Prostate gland (tissue), 2 donors: ENCODE results near the gene BAIAP2L1. TPM values are rescaled to one million over a fixed set of nuclear protein-coding genes. Genes with fewer than 3 reads are reported as not detected.
A peak's percentile ranks its signal among the peaks of the same experiment; 100 is the strongest.

ENCODE experiments used
- DNase-seq: peaks from one replicate; pipeline ENCODE4 v3.0.0-alpha.2; 2019; ENCODE audit warnings: low spot score
- H3K27ac ChIP-seq, 2 donors: fragments of 200-600 bp; sonication (generic); 2 replicates each; pipeline ENCODE4 v1.5.1; 2017 to 2019
- H3K27me3 ChIP-seq: fragments of 200-600 bp; sonication (generic); replicated peaks from 2 replicates; pipeline ENCODE4 v1.5.1; 2019; ENCODE audit not compliant: insufficient read depth
- H3K36me3 ChIP-seq, 2 donors: fragments of 200-600 bp; sonication (generic); 1 replicate in 1 of 2; 2 replicates in 1 of 2; pipeline versions ENCODE4 v1.5.1 to v1.8.1; 2017 to 2019
- H3K4me1 ChIP-seq: fragments of 200-600 bp; sonication (generic); replicated peaks from 2 replicates; pipeline ENCODE4 v1.5.1; 2019
- H3K4me3 ChIP-seq, 2 donors: fragments of 200-600 bp; sonication (generic); 2 replicates each; pipeline ENCODE4 v1.5.1; 2017 to 2019
- H3K9me3 ChIP-seq: fragments of 200-600 bp; sonication (generic); 2 replicates; pipeline ENCODE4 v1.5.1; 2017
- CTCF ChIP-seq, 4 experiments: fragments of 200-600 bp in 2 of 4; fragments of 450-650 bp in 2 of 4; sonication (generic) in 2 of 4; IDR thresholded peaks; 1 replicate in 3 of 4; 2 replicates in 1 of 4; pipeline ENCODE4 v1.5.1; 2016 to 2019; ENCODE audit warnings: antibody characterized with exemption in 4 of 4, mild to moderate bottlenecking in 2 of 4, moderate library complexity in 2 of 4
- POLR2A ChIP-seq: fragments of 450-650 bp; IDR thresholded peaks from one replicate; pipeline ENCODE4 v1.6.1; 2016; ENCODE audit warnings: antibody characterized with exemption, mild to moderate bottlenecking
- POLR2AphosphoS5 ChIP-seq: sonication (generic); formaldehyde crosslinking; IDR thresholded peaks from one replicate; pipeline ENCODE4 v1.6.1; 2017; ENCODE audit warnings: antibody characterized with exemption
- WGBS: methylation state at CpG from one replicate; pipeline ENCODE4 v1.1.5; 2018; 5-methylcytosine and 5-hydroxymethylcytosine counted together
- intact Hi-C: fragments of 100-400 bp; cut with DNase I; formaldehyde crosslinking; loops from one replicate; pipeline ENCODE4 v1.14.2; 2022
- total RNA-seq, 2 donors: library from RNA; depleted of rRNA; stranded (reverse); fragments of >200 nt; gene quantifications; one replicate each; pipeline ENCODE4 v1.1.0, GENCODE V29; 2016

Gene BAIAP2L1
- total RNA-seq, 2 donors from 2014 or later, result 24.7 to 41.6 TPM

GRCh38 chr7:98242342-98242741 lies 158.5 kb downstream of the BAIAP2L1 start:
- Histone ChIP-seq H3K9me3 (no peaks in the 10 kb centered on the region), H3K27ac (no peak overlapping the region), H3K4me1 (no peaks in the 10 kb centered on the region), H3K27me3 (no peaks in the 10 kb centered on the region), H3K36me3 (no peaks in the 10 kb centered on the region), H3K4me3 (no peak overlapping the region)
- 85% methylated on average over 1 of the region's 1 CpG for WGBS
- intact Hi-C loops, result no loop called here
- TF ChIP-seq POLR2AphosphoS5 (no peak), POLR2A (no peak), CTCF (IDR thresholded peaks at IDR 0.05) (no peak)
- DNase-seq, result no peak

GRCh38 chr7:98241674-98242241 lies 159.1 kb downstream of the BAIAP2L1 start:
- H3K36me3 ChIP-seq, result no peaks in the 10 kb centered on the region

More at GRCh38 chr7:98241674-98242241, 159.1 kb downstream of the BAIAP2L1 start:
- Histone ChIP-seq H3K9me3 (no peaks in the 10 kb centered on the region), H3K27ac (peak overlapping the region in 1 of 2 donors; percentile 37), H3K27me3 (no peaks in the 10 kb centered on the region), H3K4me1 (no peaks in the 10 kb centered on the region), H3K4me3 (no peak overlapping the region)
- intact Hi-C loops, result no loop called here
- no peak for DNase-seq
- TF ChIP-seq POLR2AphosphoS5 (no peak), POLR2A (no peak), CTCF (IDR thresholded peaks at IDR 0.05) (no peak)
- WGBS, result 85% methylated on average over 16 of the region's 16 CpGs

Other genes starting within 250 kb of the BAIAP2L1 start
- 10 to 100 TPM; 24.6 to 90.9 TPM for gene BHLHA15, start 189.7 kb downstream of the BAIAP2L1 start, total RNA-seq
- gene TECPR1, start 148.9 kb downstream of the BAIAP2L1 start, total RNA-seq, result 10 to 100 TPM; 31.4 to 62.7 TPM
- 10 to 100 TPM; 68.5 to 85.4 TPM for gene BRI3, start 119.4 kb downstream of the BAIAP2L1 start, total RNA-seq
- 100 to 1,000 TPM in 1 of 2 donors, 1 to 10 TPM in 1; 5.2 to 144 TPM for gene NPTX2, start 216.2 kb upstream of the BAIAP2L1 start, total RNA-seq